A549 (cell line): Measurements from ENCODE around the gene HINT3.
A peak's percentile ranks its signal among the peaks of the same experiment; 100 is the strongest.

Experiments used
- CBX2 ChIP-seq: fragments of 200-600 bp; sonication (generic); IDR thresholded peaks from 2 replicates; pipeline ENCODE4 v1.6.1; 2016; ENCODE audit warnings: low read depth, mild to moderate bottlenecking, borderline replicate concordance
- CTCF ChIP-seq: fragments of >200 bp; sonication (Bioruptor Twin); formaldehyde crosslinking; IDR thresholded peaks from 3 replicates; pipeline ENCODE4 v1.5.1; 2016
- EP300 ChIP-seq, 2 experiments: fragments of >200 bp; sonication (Bioruptor Twin); formaldehyde crosslinking; IDR thresholded peaks; 2 replicates in 1 of 2; 3 replicates in 1 of 2; pipeline ENCODE4 v1.6.1; 2016 to 2017
- FOSB ChIP-seq: fragments of 250-450 bp; sonication (Bioruptor Pico); IDR thresholded peaks from 2 replicates; pipeline ENCODE4 v1.5.0; 2020; ENCODE audit warnings: mild to moderate bottlenecking, moderate library complexity
- POLR2A ChIP-seq: IDR thresholded peaks from 2 replicates; pipeline ENCODE4 v1.6.1; 2012; ENCODE audit warnings: mild to moderate bottlenecking, low read length
- REST ChIP-seq: fragments of 200-600 bp; sonication (generic); IDR thresholded peaks from 2 replicates; pipeline ENCODE4 v1.6.1; 2016; ENCODE audit warnings: antibody characterized with exemption, mild to moderate bottlenecking, moderate library complexity

DNA sequence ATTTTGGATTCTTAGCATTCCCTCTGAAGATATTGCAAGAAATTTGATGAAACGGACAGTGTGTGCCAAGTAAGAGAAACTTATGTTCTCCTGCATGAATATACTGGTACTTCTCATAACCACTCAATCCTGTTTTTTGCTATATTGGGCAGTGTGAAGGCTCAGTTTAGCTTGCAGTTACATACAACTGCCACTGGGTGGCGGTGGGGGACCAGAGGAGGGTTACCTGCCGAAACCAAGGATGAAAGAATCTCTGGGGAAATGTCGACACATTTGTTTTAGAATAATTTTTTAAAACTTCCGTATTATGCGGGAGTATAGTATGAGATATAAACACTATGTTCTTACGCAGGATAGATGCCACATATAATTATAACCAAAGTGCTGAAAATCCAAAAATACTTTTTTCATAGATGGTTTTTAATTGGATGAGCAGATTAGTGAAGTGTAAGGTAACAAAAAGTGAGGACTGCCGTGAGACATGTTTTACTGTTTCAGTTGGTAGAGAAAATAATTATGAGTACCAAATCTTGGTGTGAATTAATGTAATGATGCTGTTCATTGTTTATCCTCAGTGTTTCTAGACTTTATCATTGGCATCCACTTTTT lies 39.5 kb downstream of the HINT3 start:
- TF ChIP-seq REST (no peak), CTCF (peak; percentile 81), POLR2A (no peak), CBX2 (no peak), FOSB (no peak), EP300 (IDR thresholded peaks at IDR 0.05) (no peak)
